ENCODE measurements around the gene NCSTN. TPM values are rescaled to one million over a fixed set of nuclear protein-coding genes. Genes with fewer than 3 reads are reported as not detected.

The NCSTN gene
- total RNA-seq, 1 donor from 2014 or later: 108 TPM

GRCh38 chr1:160394673-160395072, 51.5 kb downstream of the NCSTN start:
- Histone ChIP-seq H3K36me3 (no peaks in the 10 kb centered on the region), H3K9me3 (no peaks in the 10 kb centered on the region), H3K4me1 (no peaks in the 10 kb centered on the region), H3K27ac (no peak overlapping the region), H3K27me3 (ENCODE audit: low read depth) (peaks cover 2% of the 10 kb centered on the region), H3K4me3 (no peak overlapping the region)
- DNase-seq (no peak), ATAC-seq (no peak)
- intact Hi-C loops (cut with DNase I): no loop called here
- no peak for TF ChIP-seq CTCF (IDR thresholded peaks at IDR 0.05)

GRCh38 chr1:160397651-160398050, 54.5 kb downstream of the NCSTN start:
- Histone ChIP-seq H3K27me3 (ENCODE audit: low read depth) (peaks cover 23% of the 10 kb centered on the region), H3K4me1 (no peaks in the 10 kb centered on the region), H3K27ac (no peak overlapping the region), H3K9me3 (no peaks in the 10 kb centered on the region), H3K36me3 (no peaks in the 10 kb centered on the region), H3K4me3 (no peak overlapping the region)
- intact Hi-C loops (cut with DNase I): no loop called here
- no peak for DNase-seq
- no peak for ATAC-seq
- TF ChIP-seq CTCF (IDR thresholded peaks at IDR 0.05): no peak

- intact Hi-C loops (cut with DNase I): no loop called here
- H3K36me3 ChIP-seq: no peaks in the 10 kb centered on the region
- no peak overlapping the region for H3K27ac ChIP-seq
- DNase-seq (no peak), ATAC-seq (no peak)
- H3K4me1 ChIP-seq: peaks cover 4% of the 10 kb centered on the region
- no peak overlapping the region for H3K4me3 ChIP-seq
- no peaks in the 10 kb centered on the region for H3K9me3 ChIP-seq
- TF ChIP-seq CTCF (IDR thresholded peaks at IDR 0.05): no peak
- H3K27me3 ChIP-seq (ENCODE audit: low read depth): peaks cover 21% of the 10 kb centered on the region
These were observed 55.6 kb downstream of the NCSTN start for GRCh38 chr1:160398823-160399222.

- Histone ChIP-seq H3K4me1 (peaks cover 4% of the 10 kb centered on the region), H3K27ac (no peak overlapping the region), H3K4me3 (peak overlapping the region; percentile 68), H3K9me3 (no peaks in the 10 kb centered on the region), H3K27me3 (ENCODE audit: low read depth) (peaks cover 21% of the 10 kb centered on the region), H3K36me3 (no peaks in the 10 kb centered on the region)
- intact Hi-C loops (cut with DNase I): no loop called here
- DNase-seq (no peak), ATAC-seq (no peak)
- TF ChIP-seq CTCF (IDR thresholded peaks at IDR 0.05): no peak
These were observed 56.5 kb downstream of the NCSTN start for GRCh38 chr1:160399544-160400222.

GRCh38 chr1:160400223-160400645, 57.1 kb downstream of the NCSTN start, which contains the start of gene VANGL2:
TSS of gene VANGL2 (plus strand) at chr1:160400564. CDS start at chr1:160415838, 15,274 bp downstream.
- peaks cover 4% of the 10 kb centered on the region for H3K4me1 ChIP-seq
- intact Hi-C loops (cut with DNase I): no loop called here
- DNase-seq (peak; percentile 73), ATAC-seq (peak; percentile 82 to 92)
- H3K27me3 ChIP-seq (ENCODE audit: low read depth): peaks cover 21% of the 10 kb centered on the region
- TF ChIP-seq CTCF (IDR thresholded peaks at IDR 0.05): no peak
- no peaks in the 10 kb centered on the region for H3K9me3 ChIP-seq
- peak within 1 kb of the TSS; percentile 41 for H3K27ac ChIP-seq
- H3K4me3 ChIP-seq: peak within 1 kb of the TSS; percentile 68
- H3K36me3 ChIP-seq: no peaks in the 10 kb centered on the region
